Astrocyte (in vitro differentiated cells and primary cell): ENCODE results near the gene TCF20.

Experiments used
- EZH2 ChIP-seq: IDR thresholded peaks from 2 replicates; pipeline ENCODE4 v1.6.1; 2012; ENCODE audit warnings: mild to moderate bottlenecking, low read length, inconsistent platforms; ENCODE audit not compliant: insufficient read depth
- TF ChIP-seq, protein P1 (sequence below): IDR thresholded peaks from 2 replicates; pipeline ENCODE4 v1.5.1; 2011; ENCODE audit warnings: low read depth, mild to moderate bottlenecking, inconsistent platforms, low read length, moderate library complexity; ENCODE audit not compliant: insufficient read depth

DNA sequence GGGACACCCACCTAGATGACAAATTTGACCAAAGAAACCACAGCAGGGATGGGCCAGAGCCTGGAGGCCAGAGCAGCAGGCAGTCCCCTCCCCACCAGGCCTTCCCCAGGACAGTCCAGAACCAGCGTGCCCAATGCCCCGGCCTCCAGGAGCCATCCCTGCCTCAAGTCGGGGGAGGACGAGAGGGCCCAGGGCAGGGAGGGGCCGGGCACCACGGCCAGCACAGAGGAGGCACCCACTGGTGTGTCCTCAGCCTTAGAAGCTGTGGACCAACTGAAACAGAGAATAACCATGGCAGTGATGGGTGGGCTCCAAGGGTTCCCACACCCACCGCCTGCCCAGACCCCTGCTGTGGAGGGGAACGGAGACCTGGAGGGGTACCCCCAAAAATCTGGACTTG is 28.3 kb upstream of the TCF20 start:
- TF ChIP-seq, protein P1, sequence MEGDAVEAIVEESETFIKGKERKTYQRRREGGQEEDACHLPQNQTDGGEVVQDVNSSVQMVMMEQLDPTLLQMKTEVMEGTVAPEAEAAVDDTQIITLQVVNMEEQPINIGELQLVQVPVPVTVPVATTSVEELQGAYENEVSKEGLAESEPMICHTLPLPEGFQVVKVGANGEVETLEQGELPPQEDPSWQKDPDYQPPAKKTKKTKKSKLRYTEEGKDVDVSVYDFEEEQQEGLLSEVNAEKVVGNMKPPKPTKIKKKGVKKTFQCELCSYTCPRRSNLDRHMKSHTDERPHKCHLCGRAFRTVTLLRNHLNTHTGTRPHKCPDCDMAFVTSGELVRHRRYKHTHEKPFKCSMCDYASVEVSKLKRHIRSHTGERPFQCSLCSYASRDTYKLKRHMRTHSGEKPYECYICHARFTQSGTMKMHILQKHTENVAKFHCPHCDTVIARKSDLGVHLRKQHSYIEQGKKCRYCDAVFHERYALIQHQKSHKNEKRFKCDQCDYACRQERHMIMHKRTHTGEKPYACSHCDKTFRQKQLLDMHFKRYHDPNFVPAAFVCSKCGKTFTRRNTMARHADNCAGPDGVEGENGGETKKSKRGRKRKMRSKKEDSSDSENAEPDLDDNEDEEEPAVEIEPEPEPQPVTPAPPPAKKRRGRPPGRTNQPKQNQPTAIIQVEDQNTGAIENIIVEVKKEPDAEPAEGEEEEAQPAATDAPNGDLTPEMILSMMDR = no peak
- no peak for TF ChIP-seq EZH2
